ENCODE data around the gene HSF2BP.

Gene HSF2BP

GRCh38 chr21:43643193-43643592 is 16.1 kb downstream of the HSF2BP start:
- TF ChIP-seq GABPA (IDR thresholded peaks at IDR 0.05; ENCODE audit: low read depth) (no peak), CTCF (IDR thresholded peaks at IDR 0.05; ENCODE audit: insufficient read depth, low read length) (no peak), SPI1 (IDR thresholded peaks at IDR 0.05; ENCODE audit: borderline replicate concordance, low read depth) (no peak), POLR2AphosphoS5 (IDR thresholded peaks at IDR 0.05; ENCODE audit: low read depth) (no peak)
- TF ChIP-seq, protein P1, sequence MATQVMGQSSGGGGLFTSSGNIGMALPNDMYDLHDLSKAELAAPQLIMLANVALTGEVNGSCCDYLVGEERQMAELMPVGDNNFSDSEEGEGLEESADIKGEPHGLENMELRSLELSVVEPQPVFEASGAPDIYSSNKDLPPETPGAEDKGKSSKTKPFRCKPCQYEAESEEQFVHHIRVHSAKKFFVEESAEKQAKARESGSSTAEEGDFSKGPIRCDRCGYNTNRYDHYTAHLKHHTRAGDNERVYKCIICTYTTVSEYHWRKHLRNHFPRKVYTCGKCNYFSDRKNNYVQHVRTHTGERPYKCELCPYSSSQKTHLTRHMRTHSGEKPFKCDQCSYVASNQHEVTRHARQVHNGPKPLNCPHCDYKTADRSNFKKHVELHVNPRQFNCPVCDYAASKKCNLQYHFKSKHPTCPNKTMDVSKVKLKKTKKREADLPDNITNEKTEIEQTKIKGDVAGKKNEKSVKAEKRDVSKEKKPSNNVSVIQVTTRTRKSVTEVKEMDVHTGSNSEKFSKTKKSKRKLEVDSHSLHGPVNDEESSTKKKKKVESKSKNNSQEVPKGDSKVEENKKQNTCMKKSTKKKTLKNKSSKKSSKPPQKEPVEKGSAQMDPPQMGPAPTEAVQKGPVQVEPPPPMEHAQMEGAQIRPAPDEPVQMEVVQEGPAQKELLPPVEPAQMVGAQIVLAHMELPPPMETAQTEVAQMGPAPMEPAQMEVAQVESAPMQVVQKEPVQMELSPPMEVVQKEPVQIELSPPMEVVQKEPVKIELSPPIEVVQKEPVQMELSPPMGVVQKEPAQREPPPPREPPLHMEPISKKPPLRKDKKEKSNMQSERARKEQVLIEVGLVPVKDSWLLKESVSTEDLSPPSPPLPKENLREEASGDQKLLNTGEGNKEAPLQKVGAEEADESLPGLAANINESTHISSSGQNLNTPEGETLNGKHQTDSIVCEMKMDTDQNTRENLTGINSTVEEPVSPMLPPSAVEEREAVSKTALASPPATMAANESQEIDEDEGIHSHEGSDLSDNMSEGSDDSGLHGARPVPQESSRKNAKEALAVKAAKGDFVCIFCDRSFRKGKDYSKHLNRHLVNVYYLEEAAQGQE (IDR thresholded peaks at IDR 0.05; ENCODE audit: insufficient replicate concordance, low read depth), result no peak
- H3K4me3 ChIP-seq (replicated peaks; ENCODE audit: insufficient read depth, low read length), result no peak overlapping the region
- H3K27me3 ChIP-seq (ENCODE audit: insufficient read depth, poor library complexity, severe bottlenecking), result no peaks in the 10 kb centered on the region
- DNase-seq (ENCODE audit: low read depth in 1 of 2, low spot score in 1 of 2), result no peak
- no peak overlapping the region for H3K27ac ChIP-seq (replicated peaks)

- TF ChIP-seq GABPA (IDR thresholded peaks at IDR 0.05; ENCODE audit: low read depth) (no peak), POLR2AphosphoS5 (IDR thresholded peaks at IDR 0.05; ENCODE audit: low read depth) (no peak), CTCF (IDR thresholded peaks at IDR 0.05; ENCODE audit: insufficient read depth, low read length) (no peak), SPI1 (IDR thresholded peaks at IDR 0.05; ENCODE audit: borderline replicate concordance, low read depth) (no peak)
- TF ChIP-seq, protein P1 (IDR thresholded peaks at IDR 0.05; ENCODE audit: insufficient replicate concordance, low read depth), result no peak
- Histone ChIP-seq H3K27ac (replicated peaks) (no peak overlapping the region), H3K27me3 (ENCODE audit: insufficient read depth, poor library complexity, severe bottlenecking) (no peaks in the 10 kb centered on the region), H3K4me3 (replicated peaks; ENCODE audit: insufficient read depth, low read length) (no peak overlapping the region)
- no peak for DNase-seq (ENCODE audit: low read depth in 1 of 2, low spot score in 1 of 2)
Measured at GRCh38 chr21:43640400-43640799, 18.9 kb downstream of the HSF2BP start.

DNA sequence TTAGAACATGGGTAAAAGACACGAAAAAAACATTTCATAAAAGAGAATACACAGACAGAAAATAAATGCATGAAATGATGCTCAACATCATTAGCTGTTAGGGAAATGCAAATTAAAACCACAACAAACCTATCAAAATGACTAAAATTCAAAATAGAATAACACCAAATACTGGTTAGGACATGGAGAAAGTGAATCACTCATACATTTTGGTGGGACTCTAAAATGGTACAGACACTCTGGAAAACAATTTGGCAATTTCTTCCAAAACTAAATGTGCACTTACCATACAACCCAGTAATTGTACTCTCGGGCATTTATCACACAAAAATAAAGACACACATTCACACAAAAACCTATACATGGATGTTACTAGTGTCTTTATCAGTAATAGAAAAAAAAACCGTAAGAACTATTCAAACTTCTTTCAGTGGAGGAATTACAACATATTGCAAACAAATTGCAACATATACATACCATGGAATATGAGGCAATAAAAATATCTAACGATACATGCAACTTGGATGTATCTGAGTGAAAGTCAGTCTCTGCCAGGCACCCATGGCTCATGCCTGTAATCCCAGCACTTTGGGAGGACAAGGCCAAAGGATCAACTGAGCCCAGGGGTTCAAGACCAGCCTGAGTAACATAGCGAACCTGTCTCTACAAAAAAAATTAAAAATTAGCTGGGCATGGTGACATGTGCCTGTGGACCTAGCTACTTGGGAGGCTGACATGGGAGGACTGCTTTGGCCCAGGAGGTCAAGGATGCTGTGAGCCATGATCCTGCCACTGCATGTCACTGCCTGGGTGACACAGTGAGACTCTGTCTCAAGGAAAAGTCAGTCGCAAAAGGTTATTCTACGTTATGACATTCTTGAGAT is 19.6 kb downstream of the HSF2BP start:
- no peak for TF ChIP-seq SPI1 (IDR thresholded peaks at IDR 0.05; ENCODE audit: borderline replicate concordance, low read depth)
- no peak for TF ChIP-seq GABPA (IDR thresholded peaks at IDR 0.05; ENCODE audit: low read depth)
- TF ChIP-seq CTCF (IDR thresholded peaks at IDR 0.05; ENCODE audit: insufficient read depth, low read length), result no peak
- TF ChIP-seq POLR2AphosphoS5 (IDR thresholded peaks at IDR 0.05; ENCODE audit: low read depth), result no peak
- TF ChIP-seq, protein P1 (IDR thresholded peaks at IDR 0.05; ENCODE audit: insufficient replicate concordance, low read depth), result no peak
- no peak overlapping the region for H3K27ac ChIP-seq (replicated peaks)
- no peak overlapping the region for H3K4me3 ChIP-seq (replicated peaks; ENCODE audit: insufficient read depth, low read length)
- peak in 1 of 2 experiments; percentile 41 for DNase-seq (ENCODE audit: low read depth in 1 of 2, low spot score in 1 of 2)
- H3K27me3 ChIP-seq (ENCODE audit: insufficient read depth, poor library complexity, severe bottlenecking), result no peaks in the 10 kb centered on the region

All from HL-60 (cell line).